Dendritic cell treated with granulocyte-macrophage colony-stimulating factor and Interleukin-4, amounts not matched to agents 40 ng/mL and 50 ng/mL, for 4 days (primary cell): Measurements from ENCODE around the gene ROCK2.

ENCODE experiments used
- H3K27ac Mint-ChIP-seq: one replicate; pipeline ENCODE4 v1.8.0; 2022; ENCODE audit warnings: mild to moderate bottlenecking, mixed read lengths
- H3K27me3 Mint-ChIP-seq: one replicate; pipeline ENCODE4 v1.8.0; 2022; ENCODE audit warnings: mild to moderate bottlenecking, mixed read lengths
- H3K36me3 Mint-ChIP-seq: one replicate; pipeline ENCODE4 v1.8.0; 2022; ENCODE audit warnings: low read depth, mixed read lengths
- H3K4me1 Mint-ChIP-seq: one replicate; pipeline ENCODE4 v1.8.0; 2022; ENCODE audit warnings: low read depth, mixed read lengths
- H3K4me3 Mint-ChIP-seq: one replicate; pipeline ENCODE4 v1.8.0; 2022; ENCODE audit warnings: mild to moderate bottlenecking, moderate library complexity, mixed read lengths
- H3K9me3 Mint-ChIP-seq: one replicate; pipeline ENCODE4 v1.8.0; 2022; ENCODE audit warnings: mixed read lengths
- intact Hi-C: fragments of 100-400 bp; cut with micrococcal nuclease; formaldehyde crosslinking; loops from one replicate; pipeline ENCODE4 v1.15.0; 2022

ROCK2 gene

GRCh38 chr2:11152591-11152990 is 191.8 kb downstream of the ROCK2 start:
- H3K36me3 Mint-ChIP-seq: peaks cover under 1% of the 10 kb centered on the region

GRCh38 chr2:11147263-11147662 is 197.2 kb downstream of the ROCK2 start:
- intact Hi-C loops: no loop called here
- H3K9me3 Mint-ChIP-seq: peaks cover 7% of the 10 kb centered on the region
- peaks cover 30% of the 10 kb centered on the region for H3K4me1 Mint-ChIP-seq
- no peak overlapping the region for H3K27ac Mint-ChIP-seq
- H3K36me3 Mint-ChIP-seq: no peaks in the 10 kb centered on the region
- H3K4me3 Mint-ChIP-seq: no peak overlapping the region
- peaks cover 20% of the 10 kb centered on the region for H3K27me3 Mint-ChIP-seq

More at GRCh38 chr2:11152591-11152990, 191.8 kb downstream of the ROCK2 start:
- H3K27ac Mint-ChIP-seq: no peak overlapping the region
- H3K4me3 Mint-ChIP-seq: no peak overlapping the region
- peaks cover 29% of the 10 kb centered on the region for H3K4me1 Mint-ChIP-seq
- H3K27me3 Mint-ChIP-seq: no peaks in the 10 kb centered on the region
- intact Hi-C loops: no loop called here
- H3K9me3 Mint-ChIP-seq: no peaks in the 10 kb centered on the region

GRCh38 chr2:11146076-11146475 is 198.4 kb downstream of the ROCK2 start:
- H3K27me3 Mint-ChIP-seq: peaks cover 28% of the 10 kb centered on the region
- H3K4me3 Mint-ChIP-seq: no peak overlapping the region
- peak overlapping the region; percentile 76 for H3K27ac Mint-ChIP-seq
- H3K9me3 Mint-ChIP-seq: peaks cover 7% of the 10 kb centered on the region
- peaks cover 30% of the 10 kb centered on the region for H3K4me1 Mint-ChIP-seq
- intact Hi-C loops: no loop called here
- H3K36me3 Mint-ChIP-seq: no peaks in the 10 kb centered on the region

- peaks cover 7% of the 10 kb centered on the region for H3K9me3 Mint-ChIP-seq
- H3K4me3 Mint-ChIP-seq: no peak overlapping the region
- peak overlapping the region; percentile 76 for H3K27ac Mint-ChIP-seq
- no peaks in the 10 kb centered on the region for H3K36me3 Mint-ChIP-seq
- peaks cover 31% of the 10 kb centered on the region for H3K27me3 Mint-ChIP-seq
- intact Hi-C loops: no loop called here
- peaks cover 30% of the 10 kb centered on the region for H3K4me1 Mint-ChIP-seq
Measured at GRCh38 chr2:11145350-11145749, 199.1 kb downstream of the ROCK2 start.

GRCh38 chr2:11144738-11145079 is 199.7 kb downstream of the ROCK2 start:
- Mint-ChIP-seq H3K27ac (peak overlapping the region; percentile 76), H3K9me3 (peaks cover 7% of the 10 kb centered on the region), H3K4me3 (no peak overlapping the region), H3K27me3 (peaks cover 31% of the 10 kb centered on the region), H3K4me1 (peaks cover 30% of the 10 kb centered on the region), H3K36me3 (no peaks in the 10 kb centered on the region)
- intact Hi-C loops: no loop called here

- Mint-ChIP-seq H3K27me3 (peaks cover 31% of the 10 kb centered on the region), H3K9me3 (peaks cover 7% of the 10 kb centered on the region), H3K4me3 (no peak overlapping the region), H3K4me1 (peaks cover 30% of the 10 kb centered on the region), H3K27ac (no peak overlapping the region), H3K36me3 (no peaks in the 10 kb centered on the region)
- intact Hi-C loops: no loop called here
Measured at GRCh38 chr2:11144077-11144737, 200.2 kb downstream of the ROCK2 start.

GRCh38 chr2:11142987-11143386 is 201.4 kb downstream of the ROCK2 start:
- intact Hi-C loops: no loop called here
- no peak overlapping the region for H3K4me3 Mint-ChIP-seq

GRCh38 chr2:11142330-11142729 is 202.1 kb downstream of the ROCK2 start:
- Mint-ChIP-seq H3K4me1 (peaks cover 23% of the 10 kb centered on the region), H3K36me3 (no peaks in the 10 kb centered on the region), H3K27ac (no peak overlapping the region), H3K27me3 (peaks cover 32% of the 10 kb centered on the region), H3K9me3 (peaks cover 7% of the 10 kb centered on the region), H3K4me3 (no peak overlapping the region)
- intact Hi-C loops: no loop called here

More at GRCh38 chr2:11142987-11143386, 201.4 kb downstream of the ROCK2 start:
- peaks cover 29% of the 10 kb centered on the region for H3K4me1 Mint-ChIP-seq
- no peak overlapping the region for H3K27ac Mint-ChIP-seq
- peaks cover 7% of the 10 kb centered on the region for H3K9me3 Mint-ChIP-seq
- H3K36me3 Mint-ChIP-seq: no peaks in the 10 kb centered on the region
- peaks cover 31% of the 10 kb centered on the region for H3K27me3 Mint-ChIP-seq

GRCh38 chr2:11141319-11141718 is 203.1 kb downstream of the ROCK2 start:
- Mint-ChIP-seq H3K36me3 (no peaks in the 10 kb centered on the region), H3K27me3 (peaks cover 35% of the 10 kb centered on the region), H3K27ac (no peak overlapping the region), H3K4me1 (peaks cover 23% of the 10 kb centered on the region), H3K9me3 (peaks cover 7% of the 10 kb centered on the region), H3K4me3 (no peak overlapping the region)
- intact Hi-C loops: no loop called here

GRCh38 chr2:11140492-11140891 is 203.9 kb downstream of the ROCK2 start:
- Mint-ChIP-seq H3K9me3 (peaks cover 3% of the 10 kb centered on the region), H3K27me3 (peaks cover 37% of the 10 kb centered on the region), H3K4me1 (peaks cover 19% of the 10 kb centered on the region), H3K27ac (no peak overlapping the region), H3K4me3 (no peak overlapping the region), H3K36me3 (no peaks in the 10 kb centered on the region)
- intact Hi-C loops: no loop called here

GRCh38 chr2:11134349-11134748 is 210.1 kb downstream of the ROCK2 start:
- Mint-ChIP-seq H3K4me3 (no peak overlapping the region), H3K27ac (no peak overlapping the region), H3K27me3 (peaks cover 48% of the 10 kb centered on the region), H3K9me3 (no peaks in the 10 kb centered on the region), H3K36me3 (no peaks in the 10 kb centered on the region), H3K4me1 (peaks cover 17% of the 10 kb centered on the region)
- intact Hi-C loops: loop anchor here (5.0 to 10.0 kb wide), 4 partner anchors 50 to 448 kb away; partner anchors contain the start of gene ROCK2

GRCh38 chr2:11133936-11134320 is 210.5 kb downstream of the ROCK2 start:
- Mint-ChIP-seq H3K27ac (no peak overlapping the region), H3K9me3 (no peaks in the 10 kb centered on the region), H3K27me3 (peaks cover 49% of the 10 kb centered on the region), H3K36me3 (no peaks in the 10 kb centered on the region), H3K4me1 (peaks cover 17% of the 10 kb centered on the region), H3K4me3 (no peak overlapping the region)
- intact Hi-C loops: loop anchor here (2.0 to 10.0 kb wide), 5 partner anchors 21 to 448 kb away; partner anchors contain the start of genes ROCK2 and SLC66A3

GRCh38 chr2:11133238-11133935 is 211.0 kb downstream of the ROCK2 start:
- Mint-ChIP-seq H3K36me3 (no peaks in the 10 kb centered on the region), H3K27me3 (peaks cover 52% of the 10 kb centered on the region), H3K27ac (peak overlapping the region; percentile 86), H3K9me3 (no peaks in the 10 kb centered on the region), H3K4me1 (peaks cover 17% of the 10 kb centered on the region), H3K4me3 (peak overlapping the region; percentile 95)
- intact Hi-C loops: loop anchor here (2.0 to 10.0 kb wide), 5 partner anchors 21 to 449 kb away; partner anchors contain the start of genes ROCK2 and SLC66A3

GRCh38 chr2:11132036-11132671 is 212.3 kb downstream of the ROCK2 start:
- Mint-ChIP-seq H3K36me3 (no peaks in the 10 kb centered on the region), H3K9me3 (no peaks in the 10 kb centered on the region), H3K27me3 (peaks cover 60% of the 10 kb centered on the region), H3K4me3 (no peak overlapping the region), H3K4me1 (peaks cover 17% of the 10 kb centered on the region), H3K27ac (peak overlapping the region; percentile 86)
- intact Hi-C loops: loop anchor here (1.0 to 10.0 kb wide), 6 partner anchors 23 to 450 kb away; partner anchors contain the start of genes ROCK2 and SLC66A3
